GM19397 (cell line): ENCODE data around the gene RIOX2.
"Not testable (repeated sequence)": the region's sequence is repeated elsewhere in the genome, so short reads cannot be mapped to it uniquely, and the experiment has no call there.

Source experiments
- ATAC-seq: cut with Tn5 transposase; IDR thresholded peaks from one replicate; pipeline ENCODE4 v1.9.1; 2021; ENCODE audit warnings: mild to moderate bottlenecking, moderate library complexity; ENCODE audit not compliant: unreplicated experiment

Gene RIOX2

DNA sequence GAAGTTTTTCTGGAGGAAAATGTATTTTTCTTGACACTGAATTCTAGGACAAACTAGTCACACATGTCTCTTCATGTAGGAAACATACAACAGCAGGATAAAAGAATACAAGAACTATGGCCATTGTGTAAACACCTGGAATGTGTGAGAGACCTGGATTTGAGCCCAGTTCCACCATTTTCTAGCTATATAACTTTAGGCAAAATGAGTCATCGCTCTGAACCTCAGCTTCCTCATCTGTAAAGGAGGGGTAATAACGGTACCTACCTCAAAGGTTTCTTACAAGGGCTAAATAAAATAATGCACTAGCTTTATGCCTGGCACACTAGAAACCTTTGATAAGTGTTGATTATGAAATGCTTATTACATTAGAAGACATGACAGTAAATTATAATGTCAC is 57.8 kb downstream of the RIOX2 start:
- ATAC-seq, result no peak

DNA sequence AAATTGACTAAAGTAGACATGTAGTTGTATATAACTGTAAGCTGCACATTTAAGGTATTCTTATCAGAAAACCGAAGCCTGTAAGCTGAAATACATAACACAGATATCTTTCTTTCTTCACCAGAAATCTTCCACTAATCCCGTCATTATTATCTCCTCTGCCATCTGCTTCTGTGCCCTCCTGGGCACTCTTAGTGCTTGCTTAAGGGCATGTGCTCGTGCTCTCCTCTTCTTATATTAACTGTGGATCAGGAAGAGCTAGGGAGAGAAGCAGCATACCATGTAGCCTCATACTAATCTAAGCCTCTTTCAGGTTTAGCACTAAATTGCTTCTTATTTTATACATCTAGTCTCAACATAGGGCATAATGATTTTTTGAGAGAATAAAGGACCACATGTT is 60.8 kb downstream of the RIOX2 start:
- ATAC-seq, result no peak

DNA sequence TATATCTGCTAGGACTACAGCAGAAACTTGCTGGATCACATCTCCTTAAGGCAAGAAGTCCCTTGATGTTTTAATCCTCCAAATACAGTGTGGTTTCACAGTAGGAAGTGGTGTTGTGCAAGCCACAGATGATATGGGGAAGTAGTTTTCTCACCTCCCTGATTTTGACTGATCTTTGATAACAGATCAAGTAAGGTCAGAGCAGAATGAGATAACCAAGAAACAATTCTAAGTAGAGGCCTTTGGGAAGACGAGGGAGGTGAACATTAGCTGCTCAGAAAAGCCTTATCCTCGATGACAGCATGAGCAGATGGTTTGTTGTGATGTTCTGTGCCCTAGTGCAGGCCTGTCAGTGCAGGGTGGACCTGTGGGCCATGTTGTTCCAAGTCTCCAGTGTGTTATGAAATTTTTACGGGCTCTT is 61.3 kb downstream of the RIOX2 start:
- ATAC-seq, result no peak

DNA sequence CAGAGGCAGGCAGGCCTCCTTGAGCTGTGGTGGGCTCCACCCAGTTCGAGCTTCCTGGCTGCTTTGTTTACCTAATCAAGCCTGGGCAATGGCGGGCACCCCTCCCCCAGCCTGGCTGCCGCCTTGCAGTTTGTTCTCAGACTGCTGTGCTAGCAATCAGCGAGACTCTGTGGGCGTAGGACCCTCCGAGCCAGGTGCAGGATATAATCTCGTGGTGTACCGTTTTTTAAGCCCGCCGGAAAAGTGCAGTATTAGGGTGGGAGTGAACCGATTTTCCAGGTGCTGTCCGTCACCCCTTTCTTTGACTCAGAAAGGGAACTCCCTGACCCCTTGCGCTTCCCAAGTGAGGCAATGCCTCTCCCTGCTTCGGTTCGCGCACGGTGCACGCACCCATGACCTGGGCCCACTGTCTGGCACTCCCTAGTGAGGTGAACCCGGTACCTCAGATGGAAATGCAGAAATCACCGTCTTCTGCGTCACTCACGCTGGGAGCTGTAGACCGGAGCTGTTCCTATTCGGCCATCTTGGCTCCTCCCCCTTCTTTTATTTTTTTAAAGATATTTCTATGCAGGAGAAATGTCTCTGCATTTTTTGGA is 61.9 kb downstream of the RIOX2 start:
- not testable (repeated sequence) for ATAC-seq

DNA sequence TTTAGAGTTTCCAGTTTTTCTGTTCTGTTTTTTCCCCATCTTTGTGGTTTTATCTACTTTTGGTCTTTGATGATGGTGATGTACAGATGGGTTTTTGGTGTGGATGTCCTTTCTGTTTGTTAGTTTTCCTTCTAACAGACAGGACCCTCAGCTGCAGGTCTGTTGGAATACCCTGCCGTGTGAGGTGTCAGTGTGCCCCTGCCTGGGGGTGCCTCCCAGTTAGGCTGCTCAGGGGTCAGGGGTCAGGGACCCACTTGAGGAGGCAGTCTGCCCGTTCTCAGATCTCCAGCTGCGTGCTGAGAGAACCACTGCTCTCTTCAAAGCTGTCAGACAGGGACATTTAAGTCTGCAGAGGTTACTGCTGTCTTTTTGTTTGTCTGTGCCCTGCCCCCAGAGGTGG is 62.4 kb downstream of the RIOX2 start:
- ATAC-seq, result not testable (repeated sequence)

DNA sequence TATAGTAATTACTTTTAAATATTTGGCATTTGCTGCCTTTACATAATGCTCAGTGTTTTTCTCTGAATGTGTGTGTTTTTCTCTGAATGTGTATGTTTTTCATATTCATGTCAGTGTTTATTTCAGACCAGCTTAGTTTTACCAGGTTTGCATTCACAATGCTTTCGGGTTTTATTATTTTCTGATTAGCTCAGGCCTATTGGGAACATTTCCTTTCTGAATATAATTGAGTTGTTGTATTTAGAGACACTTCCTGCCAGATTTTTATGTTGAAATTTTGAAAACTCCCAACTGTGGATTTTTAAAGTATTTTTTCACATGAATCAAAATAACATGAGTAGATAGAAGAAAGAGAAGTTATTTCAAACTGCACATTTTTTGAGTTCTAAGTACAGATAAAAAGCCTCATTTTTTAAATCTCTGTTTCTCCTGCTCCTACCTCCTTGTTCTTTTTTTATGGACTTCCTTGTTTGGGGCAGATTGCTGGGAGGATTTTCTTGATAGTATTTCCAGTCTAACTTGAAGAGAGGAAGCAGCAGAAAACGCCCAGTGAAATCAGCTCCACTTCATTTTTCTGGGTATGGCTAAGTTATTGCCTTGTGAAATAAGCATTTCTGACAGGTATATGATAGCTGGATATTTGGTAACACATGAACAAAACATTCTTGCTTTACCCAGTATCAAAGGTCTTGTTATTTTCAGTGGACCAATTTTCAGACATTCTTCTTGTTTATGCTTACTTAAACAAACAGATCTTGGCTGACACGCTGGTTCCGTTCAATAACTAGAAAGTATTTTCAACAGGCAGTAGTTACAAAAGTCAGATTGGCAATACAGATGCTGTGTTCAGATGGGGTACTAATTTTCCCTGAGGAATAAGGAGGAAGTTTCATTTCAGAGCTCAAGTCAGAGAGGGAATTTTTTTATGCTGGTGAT is 70.7 kb downstream of the RIOX2 start:
- no peak for ATAC-seq

DNA sequence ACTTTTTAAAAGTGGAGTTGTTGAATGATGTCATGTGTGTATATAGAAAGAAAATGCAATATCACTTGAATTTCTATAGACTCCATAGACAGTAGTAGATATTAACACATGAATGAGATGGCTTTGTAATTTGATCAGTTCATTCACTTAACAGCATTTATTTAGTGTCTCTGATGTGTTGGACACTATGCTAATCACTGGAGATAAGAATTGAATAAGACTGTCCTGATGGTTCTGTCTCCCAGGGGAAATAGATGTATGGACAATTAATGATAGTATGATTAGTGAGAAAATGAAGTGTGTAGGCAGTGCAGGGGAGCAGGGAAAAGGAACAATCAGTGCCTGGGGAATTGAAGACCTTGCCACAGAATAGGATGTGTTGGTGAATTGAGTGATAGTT is 72.9 kb downstream of the RIOX2 start:
- no peak for ATAC-seq

DNA sequence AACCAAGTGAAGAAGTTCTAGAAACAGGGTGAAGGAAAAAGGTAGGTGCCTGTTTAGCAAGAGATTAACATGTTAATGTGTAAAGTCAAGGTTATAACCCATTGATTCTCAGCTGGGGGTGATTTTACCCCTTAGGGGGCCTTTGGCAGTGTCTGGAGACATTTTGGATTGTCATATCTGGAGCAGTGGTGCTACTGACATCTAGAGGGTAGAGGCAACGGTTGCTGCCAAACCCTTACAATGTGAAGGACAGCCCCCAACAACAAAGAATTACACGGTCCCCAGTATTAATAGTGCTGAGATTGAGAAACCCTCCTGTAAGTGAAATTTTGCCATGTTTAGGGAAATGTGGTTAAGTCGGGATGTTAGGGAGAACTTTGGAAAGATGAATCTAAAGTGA is 75.7 kb downstream of the RIOX2 start:
- ATAC-seq, result no peak

DNA sequence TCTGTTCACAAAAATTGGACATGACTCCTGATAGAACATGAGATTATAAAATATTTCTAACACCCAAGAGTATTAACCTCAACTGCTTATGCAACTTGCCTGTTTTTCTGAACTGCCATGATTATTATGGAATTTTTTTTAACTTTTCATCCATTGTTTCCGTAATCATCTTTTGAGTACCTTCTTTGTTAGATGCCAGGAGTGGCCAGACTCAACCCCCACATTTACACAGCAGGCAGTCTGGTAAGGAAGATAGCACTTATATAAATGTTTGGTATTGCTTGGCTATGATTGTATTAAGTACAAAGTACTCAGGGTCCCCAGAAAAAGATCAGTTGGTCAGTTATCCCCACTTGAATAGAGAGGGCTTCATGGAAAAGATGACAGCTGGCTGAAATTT is 76.1 kb downstream of the RIOX2 start:
- ATAC-seq, result no peak

DNA sequence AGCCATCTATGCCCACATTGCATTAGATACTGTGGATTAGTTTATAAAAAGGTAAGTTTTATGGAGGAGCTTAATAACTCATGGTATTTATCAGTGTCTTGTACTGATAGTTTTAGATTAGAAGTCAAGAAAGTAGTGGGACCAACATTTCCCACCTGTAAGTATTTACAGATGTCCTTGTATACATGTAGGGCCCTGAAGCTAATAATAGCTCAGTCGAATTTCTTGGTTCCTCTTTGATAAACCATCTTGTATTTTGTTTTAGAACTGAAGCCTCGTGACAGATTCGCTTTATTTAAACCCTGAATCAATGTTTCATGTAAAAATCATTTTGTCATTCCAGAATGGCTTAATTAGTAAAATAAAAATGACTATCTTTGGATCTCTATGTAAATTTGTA is 77.0 kb downstream of the RIOX2 start:
- peak; percentile 73 for ATAC-seq

DNA sequence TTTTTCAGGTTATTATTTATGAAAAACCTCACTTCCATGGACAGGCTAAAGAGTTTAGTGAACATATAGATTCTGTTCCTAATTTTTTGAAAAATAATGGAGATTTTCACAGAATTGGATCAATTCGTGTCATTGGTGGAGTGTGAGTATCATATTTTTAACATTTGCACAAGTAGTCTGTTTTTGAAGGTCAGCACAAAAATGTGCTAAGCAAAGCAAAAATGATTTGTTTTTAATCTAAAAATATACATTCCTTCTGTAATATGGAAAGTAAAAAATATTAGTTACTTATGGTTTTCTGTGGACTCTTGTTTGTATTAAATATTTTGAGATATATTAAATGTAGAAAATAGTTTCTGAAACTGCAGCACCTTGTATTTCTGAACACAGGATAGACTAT is 79.4 kb downstream of the RIOX2 start:
- ATAC-seq, result no peak
